Measurements from ENCODE around the gene CDR2L. TPM values are rescaled to one million over a fixed set of nuclear protein-coding genes. Genes with fewer than 3 reads are reported as not detected.
A peak's percentile ranks its signal among the peaks of the same experiment; 100 is the strongest.

Gene CDR2L
- total RNA-seq (2014; rRNA removed; shearing (Covaris generic)) = 8.4 and 8.9 TPM in 2 replicates

GRCh38 chr17:74987418-74987908, at the start of gene CDR2L:
Gene CDR2L (plus strand): TSS chr17:74987632. CDS start chr17:74988044, 412 bp downstream.
- peak; percentile 87 for DNase-seq (ENCODE audit: low read depth)

GRCh38 chr17:74938194-74938950, 49.1 kb upstream of the CDR2L start:
- DNase-seq (ENCODE audit: low read depth) = no peak

GRCh38 chr17:74939534-74939933, 47.9 kb upstream of the CDR2L start:
- DNase-seq (ENCODE audit: low read depth) = no peak

- DNase-seq (ENCODE audit: low read depth) = no peak
Observed at GRCh38 chr17:74941128-74941725, 46.2 kb upstream of the CDR2L start.

- no peak for DNase-seq (ENCODE audit: low read depth)
Observed at GRCh38 chr17:74943808-74944522, 43.5 kb upstream of the CDR2L start.

- no peak for DNase-seq (ENCODE audit: low read depth)
Observed at GRCh38 chr17:74945543-74945942, 41.9 kb upstream of the CDR2L start.

- DNase-seq (ENCODE audit: low read depth) = no peak
Observed at GRCh38 chr17:74946641-74947040, 40.8 kb upstream of the CDR2L start.

GRCh38 chr17:74947041-74947754, 40.2 kb upstream of the CDR2L start:
- no peak for DNase-seq (ENCODE audit: low read depth)

- no peak for DNase-seq (ENCODE audit: low read depth)
Observed at GRCh38 chr17:74949455-74950115, 37.8 kb upstream of the CDR2L start.

GRCh38 chr17:74950207-74950606, 37.2 kb upstream of the CDR2L start:
- DNase-seq (ENCODE audit: low read depth) = no peak

- DNase-seq (ENCODE audit: low read depth) = no peak
Observed at GRCh38 chr17:74951065-74951464, 36.4 kb upstream of the CDR2L start.

GRCh38 chr17:74951680-74952421, 35.6 kb upstream of the CDR2L start:
- no peak for DNase-seq (ENCODE audit: low read depth)

GRCh38 chr17:74952431-74953133, 34.9 kb upstream of the CDR2L start:
- DNase-seq (ENCODE audit: low read depth) = no peak

GRCh38 chr17:74953134-74953687, 34.2 kb upstream of the CDR2L start:
- DNase-seq (ENCODE audit: low read depth) = no peak

GRCh38 chr17:74954115-74954514, 33.3 kb upstream of the CDR2L start:
- no peak for DNase-seq (ENCODE audit: low read depth)

GRCh38 chr17:74954665-74955421, 32.6 kb upstream of the CDR2L start:
- DNase-seq (ENCODE audit: low read depth) = no peak

- no peak for DNase-seq (ENCODE audit: low read depth)
Observed at GRCh38 chr17:74956093-74956492, 31.3 kb upstream of the CDR2L start.

- peak; percentile 40 for DNase-seq (ENCODE audit: low read depth)
Observed at GRCh38 chr17:74957935-74958740, 29.3 kb upstream of the CDR2L start.

Measured in RPMI7951 (cell line).